GM18909 (cell line): ENCODE results near the gene SLC6A5.
A peak's percentile ranks its signal among the peaks of the same experiment; 100 is the strongest.

Experiments
- ATAC-seq: cut with Tn5 transposase; IDR thresholded peaks from one replicate; pipeline ENCODE4 v1.9.1; 2021; ENCODE audit warnings: mild to moderate bottlenecking; ENCODE audit not compliant: unreplicated experiment, poor library complexity

Gene SLC6A5

DNA sequence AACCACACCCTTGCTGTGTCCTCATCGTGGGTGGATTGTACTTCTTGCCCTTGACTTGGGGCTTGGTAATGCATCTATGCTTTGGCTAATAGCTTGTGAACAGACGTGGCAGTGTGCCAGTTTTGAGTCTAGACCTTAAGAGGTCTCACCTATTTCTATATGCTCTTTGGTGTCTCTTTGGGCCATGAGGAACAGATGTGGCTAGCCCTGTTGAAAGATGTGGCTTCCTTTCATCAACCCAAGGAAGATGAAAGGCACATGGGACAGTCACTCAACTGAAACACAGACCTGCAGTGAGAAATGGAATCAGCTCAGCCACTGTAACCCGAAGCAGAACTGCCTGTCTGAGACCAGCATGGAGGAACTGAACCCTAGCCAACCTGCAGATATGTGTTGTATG is 62.0 kb downstream of the SLC6A5 start:
- ATAC-seq = no peak

DNA sequence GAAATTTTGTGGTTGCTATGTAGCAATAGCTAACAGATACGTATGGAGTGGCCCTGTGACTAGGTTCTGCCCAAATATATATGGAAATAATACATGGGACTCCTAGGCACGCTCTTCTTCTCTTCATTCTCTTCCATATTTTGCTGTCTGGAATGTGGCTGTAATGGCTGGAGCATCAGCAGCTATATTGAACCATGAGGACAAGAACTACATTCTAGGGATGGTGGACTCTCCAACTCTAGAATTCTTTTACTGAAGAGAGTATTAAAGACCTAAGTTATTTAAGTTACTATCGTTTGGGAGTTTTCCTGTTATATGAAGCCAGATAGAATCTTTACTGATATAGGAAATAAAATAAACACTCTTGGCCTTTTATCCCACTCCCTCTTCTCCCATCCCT is 62.4 kb downstream of the SLC6A5 start:
- ATAC-seq = no peak

DNA sequence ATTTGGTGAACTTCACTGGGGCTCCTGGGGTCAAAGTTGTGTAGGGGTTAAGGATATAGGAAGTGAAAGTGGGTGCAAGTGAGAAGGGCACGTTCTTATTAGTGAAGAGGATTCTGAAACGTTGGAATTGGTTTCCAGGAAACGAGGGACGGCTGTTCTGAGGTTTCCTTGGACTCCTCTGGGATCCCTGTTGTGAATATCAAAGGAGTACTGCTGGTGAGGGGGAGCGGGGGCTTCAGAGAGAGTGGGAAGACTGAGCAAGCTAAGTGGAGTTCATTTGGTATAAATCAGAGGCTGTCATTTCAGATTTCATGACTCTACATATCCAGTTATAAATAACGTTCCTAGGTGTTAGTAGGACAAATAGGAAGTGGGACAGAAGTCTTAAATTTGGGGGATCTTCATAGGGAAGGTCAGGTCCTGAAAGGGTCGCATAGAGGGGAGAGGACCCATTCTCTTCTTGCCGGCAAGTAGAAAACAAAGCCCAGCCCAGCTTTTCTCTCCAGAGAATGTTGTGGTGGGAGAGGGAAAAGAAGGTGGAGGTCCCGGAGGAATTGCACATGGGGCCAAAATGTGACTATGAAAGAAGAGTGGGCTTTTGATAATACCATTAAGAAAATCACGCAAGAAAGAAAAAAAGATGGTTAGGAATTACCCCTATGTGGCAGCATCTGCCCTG is 68.9 kb downstream of the SLC6A5 start:
- no peak for ATAC-seq

DNA sequence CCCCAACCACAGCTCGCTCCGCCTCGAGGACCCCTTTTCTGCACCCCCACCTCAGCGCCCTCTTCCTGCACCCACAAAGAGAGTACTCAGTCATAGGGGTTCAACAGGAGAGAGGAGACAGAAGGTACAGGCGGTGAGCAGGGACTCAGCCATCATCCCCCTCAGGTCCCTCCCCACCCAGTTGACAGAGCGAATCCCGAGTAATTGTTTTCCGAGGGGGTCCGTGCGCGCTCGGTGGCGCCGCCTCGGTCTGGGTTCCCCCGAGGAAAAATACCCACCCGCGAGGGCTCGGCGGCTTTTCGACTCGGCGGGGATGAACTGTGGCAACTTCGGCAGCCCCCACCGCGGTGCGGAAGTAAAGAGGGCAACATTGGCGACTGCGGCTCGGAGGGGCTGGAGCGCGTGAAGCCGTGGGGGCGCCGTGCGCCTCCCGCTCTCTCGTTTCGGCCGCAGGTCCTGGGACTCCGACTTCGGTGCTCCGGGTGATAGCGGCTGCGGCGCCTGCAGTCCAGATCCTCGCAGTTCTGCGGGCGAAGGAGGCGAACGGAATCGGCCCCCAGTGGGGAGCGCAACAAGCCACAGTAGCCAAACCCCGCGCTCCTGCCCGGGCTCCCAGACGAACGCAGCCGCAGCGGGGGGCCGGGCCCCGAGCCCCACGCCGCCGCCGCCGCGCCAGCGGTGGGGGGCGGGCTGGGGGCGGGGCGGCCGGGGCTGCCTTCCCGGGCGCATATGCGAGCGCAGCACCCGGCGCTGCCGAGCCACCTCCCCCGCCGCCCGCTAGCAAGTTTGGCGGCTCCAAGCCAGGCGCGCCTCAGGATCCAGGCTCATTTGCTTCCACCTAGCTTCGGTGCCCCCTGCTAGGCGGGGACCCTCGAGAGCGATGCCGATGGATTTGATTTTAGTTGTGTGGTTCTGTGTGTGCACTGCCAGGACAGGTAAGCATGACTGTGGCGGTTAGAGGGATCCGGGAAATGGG is 69.7 kb downstream of the SLC6A5 start, which contains the start of gene NELL1:
Gene NELL1, plus strand, starts transcription at position 743 of the 976 bp plus-strand sequence.
- ATAC-seq = no peak

DNA sequence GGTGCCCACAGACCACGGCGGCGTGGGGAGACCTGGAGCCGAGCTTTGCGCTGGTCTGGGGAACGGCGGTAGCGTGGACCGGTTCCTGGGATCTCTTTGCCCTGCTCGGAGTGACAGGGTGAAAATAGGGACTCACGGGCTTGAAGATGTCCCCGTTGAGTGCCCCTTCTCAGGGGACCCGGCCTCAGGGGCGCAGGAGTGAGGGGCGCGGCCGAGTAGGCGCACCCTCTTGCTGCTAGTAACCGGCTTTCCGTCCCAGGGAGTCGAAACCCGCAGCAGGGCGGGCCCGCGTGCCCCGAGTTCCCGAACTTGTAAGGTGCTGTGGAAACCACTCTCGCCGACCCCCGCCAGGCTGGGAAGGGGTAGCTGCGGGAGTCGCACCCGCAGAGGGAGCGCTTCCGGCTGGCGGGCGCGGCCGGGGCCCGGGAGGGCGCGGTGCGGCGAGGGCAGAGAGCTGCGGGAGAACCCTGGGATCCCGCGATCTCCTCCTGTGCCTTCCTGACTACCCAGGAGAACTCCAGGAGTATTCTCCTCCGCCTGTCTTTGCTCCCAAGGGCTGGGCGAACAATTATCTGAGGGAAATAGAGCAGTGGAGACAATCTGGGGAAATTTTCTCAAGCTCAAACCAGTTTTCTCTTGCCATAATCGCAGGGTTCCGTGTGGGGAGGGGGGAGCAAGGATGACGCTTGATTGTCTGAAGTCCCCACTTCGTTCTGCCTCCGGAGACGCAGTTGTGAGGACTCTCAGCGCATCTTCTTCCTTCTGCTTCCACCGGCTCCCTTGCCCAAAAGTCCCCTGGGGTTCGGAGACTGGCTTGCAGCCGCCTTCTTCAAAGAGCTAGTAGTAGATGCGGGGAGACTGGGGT is 70.6 kb downstream of the SLC6A5 start:
- ATAC-seq = no peak

DNA sequence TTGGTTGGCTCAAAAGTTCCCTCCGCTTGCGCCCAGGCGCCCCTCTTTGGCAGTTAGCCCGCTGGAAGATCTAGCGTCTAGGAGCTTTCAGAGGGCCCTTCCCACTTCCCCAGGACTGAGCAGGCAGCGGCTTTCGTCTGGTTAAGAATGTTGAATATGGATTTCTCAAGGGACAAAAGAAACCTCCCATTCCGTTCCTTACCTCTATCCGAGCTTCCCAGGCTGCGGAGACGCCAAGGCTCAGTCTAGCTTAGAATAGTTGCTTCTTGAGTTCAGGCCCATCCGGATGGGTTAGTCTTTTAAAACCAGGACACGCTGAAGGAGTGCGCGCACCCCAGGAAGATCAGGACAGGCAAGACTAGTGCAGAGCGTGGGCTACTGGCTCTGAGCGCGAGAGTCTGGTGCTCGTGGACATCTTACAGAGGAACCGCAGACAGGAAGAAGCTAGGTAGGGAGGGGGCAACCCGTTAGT is 71.6 kb downstream of the SLC6A5 start:
- no peak for ATAC-seq

DNA sequence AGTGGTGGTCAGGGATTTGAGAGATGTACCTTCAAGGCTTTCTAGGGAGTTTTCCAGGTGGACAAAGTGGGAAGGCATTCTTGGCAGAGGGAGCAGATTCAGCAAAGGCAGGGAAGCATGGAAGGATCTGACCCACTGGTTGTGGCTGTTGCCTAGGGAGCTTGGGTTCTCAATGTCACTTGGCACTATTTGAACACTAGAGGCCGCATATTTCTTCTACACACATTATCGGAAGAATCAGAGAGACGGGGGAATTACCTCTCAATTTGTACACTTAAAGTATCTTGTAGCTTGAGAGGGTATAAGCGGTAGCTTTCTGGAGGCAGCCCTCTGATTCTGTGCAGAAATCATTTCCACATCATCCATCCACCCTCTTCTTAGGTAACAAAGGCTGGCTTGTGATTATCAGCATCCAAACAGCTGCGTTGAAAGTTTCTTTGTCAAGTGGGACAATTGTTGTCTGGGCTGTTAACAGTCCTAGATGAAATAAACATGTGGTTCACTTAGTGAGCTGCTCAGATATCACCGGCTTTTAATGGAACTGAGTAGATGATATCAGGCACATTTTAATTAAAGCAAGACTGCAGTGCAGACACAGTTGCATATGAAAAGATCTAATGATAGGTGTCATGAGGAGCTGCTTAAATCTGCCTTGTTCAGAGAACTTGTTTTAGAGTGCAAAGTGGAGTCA is 72.6 kb downstream of the SLC6A5 start:
- ATAC-seq = peak; percentile 47

DNA sequence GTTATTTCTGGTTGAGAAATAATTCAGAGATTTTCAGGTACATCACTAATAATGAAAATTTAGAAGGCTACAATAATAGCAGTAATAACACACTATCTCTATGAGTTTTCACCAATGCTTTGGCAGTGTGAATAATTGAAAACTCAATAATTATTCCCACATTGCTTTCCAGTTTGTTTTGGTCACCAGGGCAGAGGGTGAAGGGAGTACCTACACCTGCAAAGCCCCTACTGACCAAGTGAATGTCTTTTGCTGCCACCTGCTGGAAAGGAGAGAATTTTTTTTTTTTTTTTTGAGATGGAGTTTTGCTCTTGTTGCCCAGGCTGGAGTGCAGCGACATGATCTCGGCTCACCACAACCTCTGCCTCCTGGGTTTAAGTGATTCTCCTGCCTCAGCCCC is 73.2 kb downstream of the SLC6A5 start:
- no peak for ATAC-seq

DNA sequence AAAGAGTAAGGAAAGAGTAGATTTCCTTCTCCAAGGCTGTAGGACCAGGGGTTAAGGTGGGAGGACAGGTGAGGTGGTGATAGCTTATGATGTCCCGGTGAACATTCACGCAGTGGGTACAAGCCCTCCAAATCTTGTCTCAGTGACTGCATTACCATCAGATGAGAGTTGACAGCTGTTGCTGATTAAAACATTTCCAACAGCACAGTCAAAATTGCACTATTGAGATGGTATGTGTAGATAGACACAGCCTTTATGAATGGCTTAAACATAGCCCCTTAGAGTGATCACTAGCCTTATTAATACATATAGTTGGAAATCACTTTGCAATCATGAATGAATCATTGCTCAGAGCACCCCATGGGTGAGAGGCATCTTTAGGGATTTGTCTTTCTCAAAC is 77.2 kb downstream of the SLC6A5 start:
- ATAC-seq = no peak

DNA sequence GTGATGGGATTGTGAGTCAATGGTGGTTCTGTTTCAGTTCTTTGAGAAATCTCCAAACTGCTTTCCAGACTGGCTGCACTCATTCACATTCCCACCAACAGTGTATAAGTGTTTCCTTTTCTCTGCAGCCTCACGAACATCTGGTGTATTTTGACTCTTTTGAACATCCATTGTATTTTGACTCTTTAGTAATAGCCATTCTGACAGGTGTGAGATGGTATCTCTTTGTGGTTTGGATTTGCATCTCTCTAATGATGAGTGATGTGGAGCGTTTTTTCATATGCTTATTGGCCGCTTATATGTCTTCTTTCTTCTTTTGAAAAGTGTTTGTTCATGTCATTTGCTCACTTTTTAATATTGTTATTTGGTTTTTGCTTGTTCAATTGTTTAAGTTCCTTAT is 89.4 kb downstream of the SLC6A5 start:
- ATAC-seq = no peak

DNA sequence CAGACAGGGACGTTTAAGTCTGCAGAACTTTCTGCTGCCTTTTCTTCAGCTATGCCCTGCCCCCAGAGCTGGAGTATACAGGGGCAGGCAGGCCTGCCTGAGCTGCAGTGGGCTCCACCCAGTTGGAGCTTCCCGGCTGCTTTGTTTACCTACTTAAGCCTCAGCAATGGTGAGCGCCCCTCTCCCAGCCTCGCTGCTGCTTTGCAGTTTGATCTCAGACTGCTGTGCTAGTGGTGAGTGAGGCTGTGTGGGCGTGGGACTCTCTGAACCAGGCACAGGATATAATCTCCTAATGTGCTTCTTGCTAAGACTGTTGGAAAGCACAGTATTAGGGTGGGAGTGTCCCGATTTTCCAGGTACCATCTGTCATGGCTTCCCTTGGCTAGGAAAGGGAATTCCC is 108.5 kb downstream of the SLC6A5 start:
- ATAC-seq = no peak
